NCI-H2029 treated with DMSO at 0.1 percent for 48 hours (cell line): ENCODE data around the gene HACD2.

Experiments
- DNase-seq: peaks from one replicate; lab custom pipeline; 2025; lab: John Stamatoyannopoulos, UW

The HACD2 gene

GRCh38 chr3:123446610-123447109 is 138.2 kb downstream of the HACD2 start:
- DNase-seq = no peak

- DNase-seq = no peak
Measured at GRCh38 chr3:123446210-123446609, 138.6 kb downstream of the HACD2 start.

GRCh38 chr3:123445702-123446101 is 139.2 kb downstream of the HACD2 start:
- DNase-seq = no peak

GRCh38 chr3:123444744-123445143 is 140.1 kb downstream of the HACD2 start:
- DNase-seq = no peak

GRCh38 chr3:123444023-123444422 is 140.8 kb downstream of the HACD2 start:
- DNase-seq = no peak

DNA sequence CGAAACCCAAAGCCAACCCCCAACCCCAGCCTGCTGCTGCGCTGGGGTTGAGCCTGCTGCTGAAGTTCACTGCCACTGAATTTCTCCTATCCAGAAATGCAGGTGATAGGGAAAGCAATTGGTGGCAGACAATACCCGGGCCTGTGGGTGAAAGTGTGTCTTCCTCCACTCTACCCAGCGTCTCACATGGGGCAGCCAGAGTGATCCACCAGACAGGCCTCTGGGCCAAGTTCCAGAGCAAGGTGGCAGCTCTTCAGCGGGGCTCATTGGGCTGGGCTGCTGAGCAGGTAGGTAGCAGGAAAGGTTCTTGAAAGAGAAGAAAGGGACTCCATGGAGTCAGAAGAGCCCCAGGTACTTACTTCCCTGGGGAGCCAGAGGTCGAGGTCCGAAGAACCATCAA is 141.9 kb downstream of the HACD2 start:
- DNase-seq = no peak

DNA sequence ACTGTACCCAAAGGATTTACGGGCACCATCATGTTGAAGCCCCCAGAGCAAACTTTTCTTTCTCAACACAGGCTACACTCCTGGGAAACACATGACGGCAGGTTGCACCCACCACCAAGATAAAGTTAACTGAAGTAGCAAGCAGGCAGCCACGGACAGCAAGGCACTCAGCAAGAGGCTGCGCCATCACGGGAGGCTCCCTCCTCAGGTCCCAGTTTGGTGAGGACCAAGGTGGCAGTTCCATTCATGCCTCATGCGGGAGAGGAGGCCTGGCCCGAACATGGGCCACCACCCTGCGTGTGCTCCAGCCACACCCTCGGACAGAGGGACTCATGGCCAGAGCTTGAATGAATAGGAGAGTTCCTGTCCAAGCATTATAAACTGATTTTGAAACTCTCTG is 142.7 kb downstream of the HACD2 start:
- no peak for DNase-seq
